A549 (cell line): ENCODE measurements around the gene ALCAM. TPM values are rescaled to one million over a fixed set of nuclear protein-coding genes. Genes with fewer than 3 reads are reported as not detected.

Source experiments
- ATAC-seq, 2 experiments: fragments of 200-7000 bp in 1 of 2; fragments of >200 bp in 1 of 2; cut with Nextera tagmentation in 1 of 2; cut with Tn5 transposase in 1 of 2; 3 replicates each; pipeline versions ENCODE4 v1.8.0 to v1.9.1; 2018 to 2020; ENCODE audit warnings: mild to moderate bottlenecking in 1 of 2, moderate library complexity in 1 of 2
- CTCF ChIA-PET: fragments of 300-600 bp; sonication (Branson Sonifier 250); formaldehyde crosslinking; extraction: SDS; loops from one replicate; lab custom pipeline; 2021; ENCODE audit warnings: antibody characterized with exemption, inconsistent platforms; lab: Yijun Ruan, JAX
- POLR2A ChIA-PET: fragments of 350-600 bp; formaldehyde crosslinking; extraction: SDS; loops from one replicate; lab custom pipeline; 2021; ENCODE audit warnings: antibody characterized with exemption, inconsistent platforms; lab: Yijun Ruan, JAX
- DNase-seq, 2 experiments: peaks; one replicate each; pipeline versions ENCODE4 v3.0.0 to v3.0.0-alpha.2; 2011 to 2016; ENCODE audit warnings: low read depth in 1 of 2, low spot score in 1 of 2
- FAIRE-seq: peaks from 2 replicates; lab custom pipeline; 2011; peaks lifted over from hg19 to GRCh38; lab: Jason Lieb, UNC
- H3K27ac ChIP-seq, 2 experiments: fragments of >200 bp; sonication (Bioruptor Twin); formaldehyde crosslinking; 3 replicates each; pipeline ENCODE4 v1.5.1; 2016 to 2017
- H3K4me1 ChIP-seq: fragments of >200 bp; sonication (Bioruptor Twin); formaldehyde crosslinking; 3 replicates; pipeline ENCODE4 v1.6.1; 2016
- H3K4me2 ChIP-seq: fragments of >200 bp; sonication (Bioruptor Twin); formaldehyde crosslinking; 3 replicates; pipeline ENCODE4 v1.6.1; 2016
- H3K4me3 ChIP-seq: fragments of >200 bp; sonication (Bioruptor Twin); formaldehyde crosslinking; 3 replicates; pipeline ENCODE4 v1.5.1; 2016
- H3K9me3 ChIP-seq: fragments of >200 bp; sonication (Bioruptor Twin); formaldehyde crosslinking; 3 replicates; pipeline ENCODE4 v1.6.1; 2016
- CEBPB ChIP-seq, 2 experiments: fragments of >200 bp in 1 of 2; sonication (Bioruptor Twin) in 1 of 2; formaldehyde crosslinking in 1 of 2; IDR thresholded peaks; 2 replicates each; pipeline ENCODE4 v1.6.1; 2012 to 2016
- CHD4 ChIP-seq: fragments of 200-600 bp; sonication (generic); IDR thresholded peaks from 2 replicates; pipeline ENCODE4 v1.6.1; 2016; ENCODE audit warnings: antibody characterized with exemption, mild to moderate bottlenecking, borderline replicate concordance
- E2F6 ChIP-seq: IDR thresholded peaks from 2 replicates; pipeline ENCODE4 v1.6.1; 2012; ENCODE audit warnings: low read depth, borderline replicate concordance
- ELK1 ChIP-seq: fragments of 150-350 bp; IDR thresholded peaks from 2 replicates; pipeline ENCODE4 v1.6.1; 2014; ENCODE audit warnings: low read depth, mild to moderate bottlenecking, low read length
- FOSB ChIP-seq: fragments of 250-450 bp; sonication (Bioruptor Pico); IDR thresholded peaks from 2 replicates; pipeline ENCODE4 v1.5.0; 2020; ENCODE audit warnings: mild to moderate bottlenecking, moderate library complexity
- HES2 ChIP-seq: fragments of >200 bp; sonication (Bioruptor Twin); formaldehyde crosslinking; IDR thresholded peaks from 2 replicates; pipeline ENCODE4 v1.6.1; 2016
- HMGXB4 ChIP-seq: fragments of 250-450 bp; sonication (Bioruptor Pico); IDR thresholded peaks from 2 replicates; pipeline ENCODE4 v1.5.0; 2021; ENCODE audit warnings: mild to moderate bottlenecking, moderate library complexity, borderline replicate concordance
- HOXA7 ChIP-seq: fragments of 250-450 bp; sonication (Bioruptor Pico); IDR thresholded peaks from 2 replicates; pipeline ENCODE4 v1.5.0; 2020; ENCODE audit warnings: mild to moderate bottlenecking, moderate library complexity
- JUNB ChIP-seq: fragments of >200 bp; sonication (Bioruptor Twin); formaldehyde crosslinking; IDR thresholded peaks from 2 replicates; pipeline ENCODE4 v1.6.1; 2016
- MAX ChIP-seq: IDR thresholded peaks from 2 replicates; pipeline ENCODE4 v1.6.1; 2012
- MAZ ChIP-seq: fragments of 150-350 bp; IDR thresholded peaks from 2 replicates; pipeline ENCODE4 v1.6.1; 2014; ENCODE audit warnings: antibody characterized with exemption, low read depth, low read length, borderline replicate concordance
- PHF8 ChIP-seq: fragments of 200-600 bp; sonication (generic); IDR thresholded peaks from 2 replicates; pipeline ENCODE4 v1.6.1; 2016; ENCODE audit warnings: low read depth, mild to moderate bottlenecking, antibody characterized with exemption, moderate library complexity, borderline replicate concordance
- POLR2AphosphoS2 ChIP-seq: conservative IDR thresholded peaks from 2 replicates; pipeline ENCODE4 v1.6.1; 2012; ENCODE audit warnings: low read length, improper control_type of control experiment, inconsistent platforms
- RAD21 ChIP-seq, 2 experiments: fragments of >200 bp in 1 of 2; sonication (Bioruptor Twin) in 1 of 2; formaldehyde crosslinking in 1 of 2; IDR thresholded peaks in 1 of 2; conservative IDR thresholded peaks in 1 of 2; 2 replicates in 1 of 2; 3 replicates in 1 of 2; pipeline ENCODE4 v1.6.1; 2012 to 2018; ENCODE audit warnings: inconsistent platforms in 1 of 2
- RARB ChIP-seq: fragments of 250-450 bp; sonication (Bioruptor Pico); IDR thresholded peaks from 2 replicates; pipeline ENCODE4 v1.8.0; 2021; ENCODE audit warnings: mild to moderate bottlenecking, moderate library complexity
- RCOR1 ChIP-seq: fragments of 150-350 bp; IDR thresholded peaks from 2 replicates; pipeline ENCODE4 v1.6.1; 2014; ENCODE audit warnings: antibody characterized with exemption, low read length, low read depth
- REST ChIP-seq: fragments of 200-600 bp; sonication (generic); IDR thresholded peaks from 2 replicates; pipeline ENCODE4 v1.6.1; 2016; ENCODE audit warnings: antibody characterized with exemption, mild to moderate bottlenecking, moderate library complexity
- RNF2 ChIP-seq: fragments of 200-600 bp; sonication (generic); IDR thresholded peaks from 2 replicates; pipeline ENCODE4 v1.6.1; 2016; ENCODE audit warnings: low read depth, mild to moderate bottlenecking, antibody characterized with exemption, moderate library complexity, borderline replicate concordance
- SMC3 ChIP-seq: fragments of >200 bp; sonication (Bioruptor Twin); formaldehyde crosslinking; IDR thresholded peaks from 3 replicates; pipeline ENCODE4 v1.6.1; 2018; ENCODE audit warnings: inconsistent platforms
- SREBF2 ChIP-seq: fragments of 450-650 bp; IDR thresholded peaks from 2 replicates; pipeline ENCODE4 v1.6.1; 2014; ENCODE audit warnings: mild to moderate bottlenecking, moderate library complexity
- USF2 ChIP-seq: fragments of 450-650 bp; IDR thresholded peaks from 2 replicates; pipeline ENCODE4 v1.6.1; 2014; ENCODE audit warnings: antibody characterized with exemption
- ZC3H11A ChIP-seq: fragments of 450-650 bp; IDR thresholded peaks from 2 replicates; pipeline ENCODE4 v1.6.1; 2014; ENCODE audit warnings: antibody characterized with exemption, mild to moderate bottlenecking
- WGBS: methylation state at CpG from one replicate; pipeline ENCODE4 v1.1.6; 2017; ENCODE audit errors: missing lambda C conversion rate; 5-methylcytosine and 5-hydroxymethylcytosine counted together
- polyA plus RNA-seq, 4 experiments: library from polyadenylated mRNA; depleted of rRNA in 3 of 4; stranded (reverse); fragments of >200 nt; fragmentation: RNase III in 1 of 4; extraction: RNeasy Plus Mini Kit Qiagen cat#74134 plus additional on column Dnase treatment in 1 of 4; gene quantifications; 2 replicates in 3 of 4; 3 replicates in 1 of 4; pipeline ENCODE4 v1.2.3, GENCODE V29; 2011 to 2017

Gene ALCAM
- polyA plus RNA-seq, 2 of the 4 experiments (the other 2 are of a cell fraction) = 57.1 to 145 TPM

GRCh38 chr3:105458518-105459215 is 92.0 kb downstream of the ALCAM start (continued):
- TF ChIP-seq E2F6 (no peak), ELK1 (no peak), JUNB (no peak), RAD21 (conservative IDR thresholded peaks at IDR 0.05 in 1 of 2, IDR thresholded peaks at IDR 0.05 in 1 of 2) (no peak), HMGXB4 (CRISPR knock-in tag) (no peak)

- ATAC-seq (no peak), FAIRE-seq (no peak)
- WGBS = 90% methylated on average over 3 of the region's 3 CpGs
- no peaks in the 10 kb centered on the region for H3K9me3 ChIP-seq
- peaks cover 14% of the 10 kb centered on the region for H3K4me1 ChIP-seq
- H3K4me2 ChIP-seq = peak overlapping the region; percentile 30; the same call in 2 of the 3 replicates
- TF ChIP-seq HOXA7 (CRISPR knock-in tag) (no peak), MAZ (no peak), RNF2 (no peak), RARB (CRISPR knock-in tag) (no peak), FOSB (no peak)
- TF ChIP-seq, all 56 proteins: peak for 0
- CTCF ChIA-PET = no interaction called here
- DNase-seq = no peak
- H3K27ac ChIP-seq = no peak overlapping the region
- no peak overlapping the region for H3K4me3 ChIP-seq
- POLR2A ChIA-PET = no interaction called here
Measured at GRCh38 chr3:105459566-105460290, 93.0 kb downstream of the ALCAM start.

- Histone ChIP-seq H3K4me2 (no peak overlapping the region), H3K4me3 (no peak overlapping the region), H3K9me3 (no peaks in the 10 kb centered on the region), H3K4me1 (peaks cover 38% of the 10 kb centered on the region), H3K27ac (no peak overlapping the region)
- FAIRE-seq (no peak), ATAC-seq (no peak), DNase-seq (no peak)
- WGBS = 94% methylated on average over 1 of the region's 1 CpG
- POLR2A ChIA-PET = no interaction called here
- CTCF ChIA-PET = interaction anchor here (0.7 to 1.5 kb wide), 3 partner anchors 10 to 27 kb away, joined by 3 read pairs; no protein-coding TSS in a partner anchor
- no peak for TF ChIP-seq REST
- no peak for TF ChIP-seq ZC3H11A
- no peak for TF ChIP-seq MAX
- no peak for TF ChIP-seq FOSB
- TF ChIP-seq PHF8 = no peak
- no peak for TF ChIP-seq POLR2AphosphoS2
- no peak for TF ChIP-seq CHD4
- TF ChIP-seq SREBF2 = no peak
- no peak for TF ChIP-seq USF2
- TF ChIP-seq E2F6 = no peak
- no peak for TF ChIP-seq RARB (CRISPR knock-in tag)
- TF ChIP-seq HES2 = no peak
- no peak for TF ChIP-seq CEBPB (IDR thresholded peaks at IDR 0.05)
- TF ChIP-seq RCOR1 = no peak
- no peak for TF ChIP-seq HOXA7 (CRISPR knock-in tag)
- no peak for TF ChIP-seq SMC3
- TF ChIP-seq RAD21 (conservative IDR thresholded peaks at IDR 0.05 in 1 of 2, IDR thresholded peaks at IDR 0.05 in 1 of 2) = no peak
Measured at GRCh38 chr3:105463620-105464019, 96.9 kb downstream of the ALCAM start.
